Neural crest cell (in vitro differentiated cells): Measurements from ENCODE around the gene LBHD2. TPM values are rescaled to one million over a fixed set of nuclear protein-coding genes. Genes with fewer than 3 reads are reported as not detected.
"Not testable (repeated sequence)": the region's sequence is repeated elsewhere in the genome, so short reads cannot be mapped to it uniquely, and the experiment has no call there.

ENCODE experiments used
- DNase-seq: peaks from one replicate; pipeline ENCODE4 v3.0.0; 2021; ENCODE audit warnings: low read depth, mixed read lengths, low spot score
- H3K27ac Mint-ChIP-seq: one replicate; pipeline ENCODE4 v1.8.0; 2021; ENCODE audit warnings: mild to moderate bottlenecking, mixed read lengths; ENCODE audit not compliant: unreplicated experiment
- H3K27me3 Mint-ChIP-seq: 2 replicates; pipeline ENCODE4 v1.8.0; 2021; ENCODE audit warnings: low read depth, mild to moderate bottlenecking, mixed read lengths
- H3K36me3 Mint-ChIP-seq: 2 replicates; pipeline ENCODE4 v1.8.0; 2021; ENCODE audit warnings: low read depth, mild to moderate bottlenecking, mixed read lengths
- H3K4me1 Mint-ChIP-seq: 2 replicates; pipeline ENCODE4 v1.8.0; 2021; ENCODE audit warnings: mixed read lengths
- H3K4me3 Mint-ChIP-seq: one replicate; pipeline ENCODE4 v1.8.0; 2021; ENCODE audit warnings: mild to moderate bottlenecking, mixed read lengths
- H3K9me3 Mint-ChIP-seq: 2 replicates; pipeline ENCODE4 v1.8.0; 2021; ENCODE audit warnings: mixed read lengths
- CTCF ChIP-seq: fragments of 200-600 bp; sonication (generic); conservative IDR thresholded peaks from 2 replicates; pipeline ENCODE4 v1.5.0; 2021; ENCODE audit warnings: antibody characterized with exemption, mild to moderate bottlenecking
- total RNA-seq: library from RNA; stranded (reverse); gene quantifications from 2 replicates; pipeline ENCODE4 v1.2.1, GENCODE V29; 2021

The LBHD2 gene
- total RNA-seq, 1 donor from 2014 or later, result not detected

- no peaks in the 10 kb centered on the region for H3K4me1 Mint-ChIP-seq
- H3K27ac Mint-ChIP-seq, result no peak overlapping the region
- no peaks in the 10 kb centered on the region for H3K9me3 Mint-ChIP-seq
- no peak for TF ChIP-seq CTCF
- no peak overlapping the region for H3K4me3 Mint-ChIP-seq
- peaks cover 15% of the 10 kb centered on the region for H3K27me3 Mint-ChIP-seq
- DNase-seq, result no peak
- H3K36me3 Mint-ChIP-seq, result no peaks in the 10 kb centered on the region
These were observed 32.6 kb downstream of the LBHD2 start for GRCh38 chr14:103116636-103117035.

GRCh38 chr14:103117499-103117898, 33.5 kb downstream of the LBHD2 start:
- not testable (repeated sequence) for H3K4me3 Mint-ChIP-seq, H3K9me3 Mint-ChIP-seq, DNase-seq, H3K36me3 Mint-ChIP-seq, H3K4me1 Mint-ChIP-seq, H3K27ac Mint-ChIP-seq
- H3K27me3 Mint-ChIP-seq, result peaks cover 21% of the 10 kb centered on the region

GRCh38 chr14:103118018-103118662, 34.1 kb downstream of the LBHD2 start:
- no peak for DNase-seq
- Mint-ChIP-seq H3K4me3 (no peak overlapping the region), H3K27ac (no peak overlapping the region), H3K9me3 (no peaks in the 10 kb centered on the region), H3K36me3 (no peaks in the 10 kb centered on the region), H3K4me1 (peaks cover 3% of the 10 kb centered on the region), H3K27me3 (peaks cover 26% of the 10 kb centered on the region)
- TF ChIP-seq CTCF, result no peak

GRCh38 chr14:103118663-103119404, 34.8 kb downstream of the LBHD2 start:
- Mint-ChIP-seq H3K9me3 (no peaks in the 10 kb centered on the region), H3K4me1 (peaks cover 3% of the 10 kb centered on the region), H3K36me3 (no peaks in the 10 kb centered on the region), H3K27ac (no peak overlapping the region), H3K27me3 (peaks cover 27% of the 10 kb centered on the region), H3K4me3 (no peak overlapping the region)
- TF ChIP-seq CTCF, result no peak
- DNase-seq, result no peak

GRCh38 chr14:103119527-103119926, 35.5 kb downstream of the LBHD2 start:
- H3K36me3 Mint-ChIP-seq, H3K4me3 Mint-ChIP-seq, H3K4me1 Mint-ChIP-seq, H3K27ac Mint-ChIP-seq, H3K9me3 Mint-ChIP-seq, DNase-seq: not testable (repeated sequence)
- H3K27me3 Mint-ChIP-seq, result peaks cover 34% of the 10 kb centered on the region

- Mint-ChIP-seq H3K4me3 (no peak overlapping the region), H3K27ac (no peak overlapping the region), H3K9me3 (no peaks in the 10 kb centered on the region), H3K27me3 (peaks cover 50% of the 10 kb centered on the region), H3K36me3 (no peaks in the 10 kb centered on the region), H3K4me1 (peaks cover 5% of the 10 kb centered on the region)
- DNase-seq, result no peak
- no peak for TF ChIP-seq CTCF
These were observed 37.3 kb downstream of the LBHD2 start for GRCh38 chr14:103121121-103121845.
